ENCODE measurements around the gene CDH10.

CDH10 gene

GRCh38 chr5:24609706-24610105 is 35.1 kb downstream of the CDH10 start:
- Histone ChIP-seq H3K9me3 (ENCODE audit: control insufficient read depth in 2 of 2, low read length in 2 of 2) (no peaks in the 10 kb centered on the region), H3K27ac (ENCODE audit: low read depth in 2 of 2, low read length in 2 of 2) (no peak overlapping the region), H3K9ac (ENCODE audit: low read depth in 1 of 2, low read length in 2 of 2) (no peak overlapping the region), H3K27me3 (ENCODE audit: control insufficient read depth in 2 of 2, insufficient read depth in 2 of 2, low read length in 2 of 2) (no peaks in the 10 kb centered on the region), H3K4me3 (ENCODE audit: low read length in 2 of 2) (no peak overlapping the region), H3K36me3 (ENCODE audit: control insufficient read depth in 2 of 2, insufficient read depth in 2 of 2, low read length in 2 of 2) (no peaks in the 10 kb centered on the region), H3K4me1 (ENCODE audit: control insufficient read depth in 2 of 2, insufficient read depth in 2 of 2, low read length in 2 of 2) (no peaks in the 10 kb centered on the region)

DNA sequence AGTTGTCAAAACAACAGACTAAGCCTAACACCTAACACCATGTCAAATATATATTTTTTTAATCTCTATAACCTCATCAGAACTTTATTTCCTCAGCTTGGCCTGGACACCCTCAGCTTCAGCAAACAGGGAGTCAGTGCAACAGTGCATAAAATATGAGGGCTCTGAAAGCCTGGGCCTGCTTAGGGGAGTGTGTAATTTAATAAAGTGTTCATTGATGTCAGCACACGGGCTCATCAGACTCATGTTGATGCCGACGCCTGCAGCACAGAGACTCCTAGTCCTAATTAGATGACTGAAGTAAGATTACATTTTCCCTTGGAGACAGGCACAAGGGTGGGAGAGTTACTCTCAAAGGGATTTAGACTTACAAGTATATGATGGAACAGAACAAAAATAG is 37.8 kb downstream of the CDH10 start:
- Histone ChIP-seq H3K4me1 (ENCODE audit: control insufficient read depth in 2 of 2, insufficient read depth in 2 of 2, low read length in 2 of 2) (no peaks in the 10 kb centered on the region), H3K4me3 (ENCODE audit: low read length in 2 of 2) (no peak overlapping the region), H3K36me3 (ENCODE audit: control insufficient read depth in 2 of 2, insufficient read depth in 2 of 2, low read length in 2 of 2) (no peaks in the 10 kb centered on the region), H3K9ac (ENCODE audit: low read depth in 1 of 2, low read length in 2 of 2) (no peak overlapping the region), H3K27ac (ENCODE audit: low read depth in 2 of 2, low read length in 2 of 2) (no peak overlapping the region), H3K27me3 (ENCODE audit: control insufficient read depth in 2 of 2, insufficient read depth in 2 of 2, low read length in 2 of 2) (no peaks in the 10 kb centered on the region), H3K9me3 (ENCODE audit: control insufficient read depth in 2 of 2, low read length in 2 of 2) (no peaks in the 10 kb centered on the region)

DNA sequence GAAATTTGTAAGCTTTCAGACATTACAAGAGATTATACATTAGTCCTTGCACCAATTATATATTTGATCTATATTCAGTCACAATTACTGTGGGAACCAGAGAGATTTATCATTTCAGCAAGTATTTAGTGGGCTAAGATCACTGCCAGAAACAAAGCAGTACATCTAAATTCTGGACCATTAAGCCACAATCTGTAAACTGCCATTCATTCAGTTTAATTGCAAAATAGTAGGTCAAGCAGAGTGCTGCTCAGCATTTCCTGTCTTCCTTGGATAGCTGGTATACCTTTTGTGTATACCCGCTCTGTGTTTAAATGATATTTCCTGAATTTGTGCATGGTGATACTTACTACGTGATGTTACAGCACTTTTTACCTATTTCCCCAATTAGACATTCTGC is 42.6 kb downstream of the CDH10 start:
- H3K27ac ChIP-seq (ENCODE audit: low read depth in 2 of 2, low read length in 2 of 2), result no peak overlapping the region
- no peaks in the 10 kb centered on the region for H3K9me3 ChIP-seq (ENCODE audit: control insufficient read depth in 2 of 2, low read length in 2 of 2)
- H3K4me1 ChIP-seq (ENCODE audit: control insufficient read depth in 2 of 2, insufficient read depth in 2 of 2, low read length in 2 of 2), result no peaks in the 10 kb centered on the region
- H3K4me3 ChIP-seq (ENCODE audit: low read length in 2 of 2), result no peak overlapping the region
- H3K36me3 ChIP-seq (ENCODE audit: control insufficient read depth in 2 of 2, insufficient read depth in 2 of 2, low read length in 2 of 2), result no peaks in the 10 kb centered on the region
- no peaks in the 10 kb centered on the region for H3K27me3 ChIP-seq (ENCODE audit: control insufficient read depth in 2 of 2, insufficient read depth in 2 of 2, low read length in 2 of 2)
- H3K9ac ChIP-seq (ENCODE audit: low read depth in 1 of 2, low read length in 2 of 2), result no peak overlapping the region

DNA sequence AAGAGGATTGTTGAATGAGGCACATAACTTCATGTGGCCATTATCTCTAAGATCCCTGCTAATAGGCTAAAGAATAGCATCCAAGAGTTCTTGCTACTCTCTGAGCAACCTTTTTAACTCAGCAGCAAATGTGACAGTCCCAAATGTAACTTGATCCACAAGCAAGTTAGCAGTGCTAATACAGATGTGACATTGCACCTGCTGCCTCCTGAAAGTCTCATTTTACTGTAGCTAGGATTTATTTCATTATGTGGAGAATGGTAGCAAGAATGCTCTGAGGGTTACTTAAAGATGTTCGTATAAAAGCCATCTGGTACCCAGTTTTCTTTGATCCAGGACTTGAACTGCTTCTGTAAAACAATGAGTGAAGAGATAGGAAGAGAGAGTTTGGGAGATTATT is 45.8 kb downstream of the CDH10 start:
- no peaks in the 10 kb centered on the region for H3K9me3 ChIP-seq (ENCODE audit: control insufficient read depth in 2 of 2, low read length in 2 of 2)
- H3K4me1 ChIP-seq (ENCODE audit: control insufficient read depth in 2 of 2, insufficient read depth in 2 of 2, low read length in 2 of 2), result no peaks in the 10 kb centered on the region
- no peaks in the 10 kb centered on the region for H3K36me3 ChIP-seq (ENCODE audit: control insufficient read depth in 2 of 2, insufficient read depth in 2 of 2, low read length in 2 of 2)
- no peaks in the 10 kb centered on the region for H3K27me3 ChIP-seq (ENCODE audit: control insufficient read depth in 2 of 2, insufficient read depth in 2 of 2, low read length in 2 of 2)
- H3K9ac ChIP-seq (ENCODE audit: low read depth in 1 of 2, low read length in 2 of 2), result no peak overlapping the region
- no peak overlapping the region for H3K4me3 ChIP-seq (ENCODE audit: low read length in 2 of 2)
- H3K27ac ChIP-seq (ENCODE audit: low read depth in 2 of 2, low read length in 2 of 2), result no peak overlapping the region

GRCh38 chr5:24595329-24595728 is 49.4 kb downstream of the CDH10 start:
- H3K4me1 ChIP-seq (ENCODE audit: control insufficient read depth in 2 of 2, insufficient read depth in 2 of 2, low read length in 2 of 2), result no peaks in the 10 kb centered on the region
- H3K27me3 ChIP-seq (ENCODE audit: control insufficient read depth in 2 of 2, insufficient read depth in 2 of 2, low read length in 2 of 2), result no peaks in the 10 kb centered on the region
- no peaks in the 10 kb centered on the region for H3K36me3 ChIP-seq (ENCODE audit: control insufficient read depth in 2 of 2, insufficient read depth in 2 of 2, low read length in 2 of 2)
- no peak overlapping the region for H3K9ac ChIP-seq (ENCODE audit: low read depth in 1 of 2, low read length in 2 of 2)
- no peaks in the 10 kb centered on the region for H3K9me3 ChIP-seq (ENCODE audit: control insufficient read depth in 2 of 2, low read length in 2 of 2)
- H3K27ac ChIP-seq (ENCODE audit: low read depth in 2 of 2, low read length in 2 of 2), result no peak overlapping the region
- H3K4me3 ChIP-seq (ENCODE audit: low read length in 2 of 2), result no peak overlapping the region

DNA sequence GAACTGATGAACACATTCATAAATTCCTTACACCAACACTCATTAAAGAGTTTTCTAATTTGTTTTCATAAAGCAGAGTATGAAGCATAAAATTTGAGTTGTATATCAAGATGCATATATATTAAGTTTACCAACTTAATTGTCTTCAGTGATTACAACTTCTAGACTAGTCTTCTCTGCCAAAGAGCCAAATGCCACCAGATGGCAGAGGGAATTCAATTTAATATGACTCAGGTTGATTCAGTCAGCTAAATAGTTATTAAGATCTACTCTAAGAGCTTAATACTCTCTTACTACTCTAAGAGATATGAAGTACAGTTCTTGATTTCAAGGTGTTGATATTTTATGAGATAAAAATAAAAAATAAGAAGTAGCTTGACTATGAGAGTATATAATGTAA is 53.4 kb downstream of the CDH10 start:
- Histone ChIP-seq H3K9me3 (ENCODE audit: control insufficient read depth in 2 of 2, low read length in 2 of 2) (no peaks in the 10 kb centered on the region), H3K4me1 (ENCODE audit: control insufficient read depth in 2 of 2, insufficient read depth in 2 of 2, low read length in 2 of 2) (no peaks in the 10 kb centered on the region), H3K9ac (ENCODE audit: low read depth in 1 of 2, low read length in 2 of 2) (no peak overlapping the region), H3K4me3 (ENCODE audit: low read length in 2 of 2) (no peak overlapping the region), H3K27ac (ENCODE audit: low read depth in 2 of 2, low read length in 2 of 2) (no peak overlapping the region), H3K36me3 (ENCODE audit: control insufficient read depth in 2 of 2, insufficient read depth in 2 of 2, low read length in 2 of 2) (no peaks in the 10 kb centered on the region), H3K27me3 (ENCODE audit: control insufficient read depth in 2 of 2, insufficient read depth in 2 of 2, low read length in 2 of 2) (no peaks in the 10 kb centered on the region)

DNA sequence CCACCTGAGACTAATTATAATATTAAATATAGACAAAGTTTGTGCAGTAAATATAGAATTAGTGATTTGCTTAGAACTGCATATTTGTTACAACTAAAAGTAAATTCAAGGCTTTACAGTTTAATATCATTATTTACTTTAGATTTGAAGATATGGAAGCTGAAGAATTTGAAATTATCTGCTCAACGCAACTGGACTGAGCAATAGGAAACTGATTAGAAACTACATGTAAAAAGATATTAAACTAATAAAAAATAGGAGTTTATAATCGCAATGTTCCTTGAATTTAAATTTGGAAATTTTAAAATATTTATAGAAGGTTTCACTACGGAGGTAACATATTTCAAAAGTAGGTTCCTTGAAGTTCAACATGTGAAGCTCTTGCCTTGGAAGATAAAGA is 55.2 kb downstream of the CDH10 start:
- Histone ChIP-seq H3K4me1 (ENCODE audit: control insufficient read depth in 2 of 2, insufficient read depth in 2 of 2, low read length in 2 of 2) (no peaks in the 10 kb centered on the region), H3K36me3 (ENCODE audit: control insufficient read depth in 2 of 2, insufficient read depth in 2 of 2, low read length in 2 of 2) (no peaks in the 10 kb centered on the region), H3K27me3 (ENCODE audit: control insufficient read depth in 2 of 2, insufficient read depth in 2 of 2, low read length in 2 of 2) (no peaks in the 10 kb centered on the region), H3K4me3 (ENCODE audit: low read length in 2 of 2) (no peak overlapping the region), H3K27ac (ENCODE audit: low read depth in 2 of 2, low read length in 2 of 2) (no peak overlapping the region), H3K9ac (ENCODE audit: low read depth in 1 of 2, low read length in 2 of 2) (no peak overlapping the region), H3K9me3 (ENCODE audit: control insufficient read depth in 2 of 2, low read length in 2 of 2) (no peaks in the 10 kb centered on the region)

DNA sequence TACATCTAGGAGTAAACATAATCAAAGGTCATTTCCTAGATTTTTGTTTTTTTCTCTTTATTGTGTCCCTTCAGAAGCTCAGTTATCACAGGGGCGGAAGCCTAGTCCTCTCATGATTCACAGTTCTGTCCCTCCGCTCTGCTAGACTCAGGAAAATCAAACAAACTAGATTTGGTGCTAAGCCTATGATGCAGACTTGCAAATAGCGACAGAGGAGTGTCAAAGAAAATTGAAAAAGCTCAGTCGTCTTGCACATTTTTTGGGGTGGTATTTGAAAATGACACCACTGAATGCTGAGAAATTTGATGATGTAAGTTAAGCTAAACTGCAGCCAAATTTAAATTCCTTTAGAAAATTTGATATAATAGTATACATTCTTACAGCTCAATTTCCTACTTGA is 59.0 kb downstream of the CDH10 start:
- Histone ChIP-seq H3K27ac (ENCODE audit: low read depth in 2 of 2, low read length in 2 of 2) (no peak overlapping the region), H3K27me3 (ENCODE audit: control insufficient read depth in 2 of 2, insufficient read depth in 2 of 2, low read length in 2 of 2) (no peaks in the 10 kb centered on the region), H3K9ac (ENCODE audit: low read depth in 1 of 2, low read length in 2 of 2) (no peak overlapping the region), H3K4me1 (ENCODE audit: control insufficient read depth in 2 of 2, insufficient read depth in 2 of 2, low read length in 2 of 2) (no peaks in the 10 kb centered on the region), H3K36me3 (ENCODE audit: control insufficient read depth in 2 of 2, insufficient read depth in 2 of 2, low read length in 2 of 2) (no peaks in the 10 kb centered on the region), H3K4me3 (ENCODE audit: low read length in 2 of 2) (no peak overlapping the region), H3K9me3 (ENCODE audit: control insufficient read depth in 2 of 2, low read length in 2 of 2) (no peaks in the 10 kb centered on the region)

DNA sequence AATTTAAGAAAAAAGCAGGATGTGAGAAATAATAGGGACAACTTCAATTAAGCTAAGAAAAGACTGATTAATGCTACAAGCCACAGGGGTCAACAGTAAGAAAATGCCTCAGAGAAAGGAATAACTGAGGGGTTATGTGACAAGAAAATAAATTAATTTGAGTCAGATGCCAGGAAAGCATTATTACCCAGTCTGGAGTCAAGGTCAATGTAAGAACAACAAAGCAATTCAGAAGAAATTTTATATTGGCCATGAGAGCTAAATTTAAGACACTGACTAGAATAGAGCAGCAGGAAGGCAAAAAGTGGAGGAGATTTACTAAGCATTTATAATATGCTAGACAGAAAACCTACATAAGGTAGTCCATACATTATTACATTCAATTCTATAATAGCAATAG is 73.5 kb downstream of the CDH10 start:
- Histone ChIP-seq H3K9ac (ENCODE audit: low read depth in 1 of 2, low read length in 2 of 2) (no peak overlapping the region), H3K36me3 (ENCODE audit: control insufficient read depth in 2 of 2, insufficient read depth in 2 of 2, low read length in 2 of 2) (no peaks in the 10 kb centered on the region), H3K27me3 (ENCODE audit: control insufficient read depth in 2 of 2, insufficient read depth in 2 of 2, low read length in 2 of 2) (no peaks in the 10 kb centered on the region), H3K9me3 (ENCODE audit: control insufficient read depth in 2 of 2, low read length in 2 of 2) (peaks cover 0 to 2% of the 10 kb centered on the region in 2 donors), H3K4me1 (ENCODE audit: control insufficient read depth in 2 of 2, insufficient read depth in 2 of 2, low read length in 2 of 2) (no peaks in the 10 kb centered on the region), H3K27ac (ENCODE audit: low read depth in 2 of 2, low read length in 2 of 2) (no peak overlapping the region), H3K4me3 (ENCODE audit: low read length in 2 of 2) (no peak overlapping the region)

DNA sequence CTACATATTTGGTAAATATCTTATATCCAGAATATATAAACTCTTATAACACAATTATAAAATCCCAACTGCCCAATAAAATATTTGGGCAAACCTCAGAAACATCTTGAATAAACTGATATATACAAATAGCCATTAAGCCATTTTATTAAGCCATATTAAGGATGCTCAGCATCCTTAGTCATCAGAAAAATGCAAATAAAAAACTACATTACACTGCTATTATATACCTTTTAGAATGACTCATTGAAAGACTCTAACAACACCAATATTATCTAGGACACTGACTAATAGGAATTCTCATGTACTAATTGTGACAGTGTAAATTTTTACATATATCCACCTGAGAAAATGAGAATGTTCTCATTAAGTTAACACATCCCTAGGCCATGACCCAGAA is 77.8 kb downstream of the CDH10 start:
- Histone ChIP-seq H3K4me3 (ENCODE audit: low read length in 2 of 2) (no peak overlapping the region), H3K4me1 (ENCODE audit: control insufficient read depth in 2 of 2, insufficient read depth in 2 of 2, low read length in 2 of 2) (no peaks in the 10 kb centered on the region), H3K27ac (ENCODE audit: low read depth in 2 of 2, low read length in 2 of 2) (no peak overlapping the region), H3K9me3 (ENCODE audit: control insufficient read depth in 2 of 2, low read length in 2 of 2) (peaks cover 0 to 2% of the 10 kb centered on the region in 2 donors), H3K9ac (ENCODE audit: low read depth in 1 of 2, low read length in 2 of 2) (no peak overlapping the region), H3K27me3 (ENCODE audit: control insufficient read depth in 2 of 2, insufficient read depth in 2 of 2, low read length in 2 of 2) (no peaks in the 10 kb centered on the region), H3K36me3 (ENCODE audit: control insufficient read depth in 2 of 2, insufficient read depth in 2 of 2, low read length in 2 of 2) (no peaks in the 10 kb centered on the region)

DNA sequence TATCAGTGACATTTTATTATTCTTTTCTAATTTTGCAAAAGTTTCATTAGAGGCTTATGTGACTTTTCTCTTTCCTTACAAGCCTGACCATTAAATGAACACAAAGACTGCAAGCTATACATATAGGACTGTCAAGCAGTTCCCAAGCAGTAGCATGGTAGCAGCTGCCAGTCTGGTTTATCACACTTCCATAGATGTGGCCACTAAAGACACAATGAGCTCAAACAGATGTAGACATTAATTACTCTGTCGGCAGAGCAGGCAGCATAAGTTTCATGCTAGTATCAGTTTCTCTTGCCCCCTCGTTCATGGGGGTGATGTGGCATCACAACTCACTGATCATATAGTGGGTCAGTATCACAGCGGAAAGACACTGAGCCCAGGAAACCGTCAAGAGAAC is 89.5 kb downstream of the CDH10 start:
- Histone ChIP-seq H3K9me3 (ENCODE audit: control insufficient read depth in 2 of 2, low read length in 2 of 2) (no peaks in the 10 kb centered on the region), H3K36me3 (ENCODE audit: control insufficient read depth in 2 of 2, insufficient read depth in 2 of 2, low read length in 2 of 2) (no peaks in the 10 kb centered on the region), H3K4me3 (ENCODE audit: low read length in 2 of 2) (no peak overlapping the region), H3K9ac (ENCODE audit: low read depth in 1 of 2, low read length in 2 of 2) (no peak overlapping the region), H3K4me1 (ENCODE audit: control insufficient read depth in 2 of 2, insufficient read depth in 2 of 2, low read length in 2 of 2) (no peaks in the 10 kb centered on the region), H3K27me3 (ENCODE audit: control insufficient read depth in 2 of 2, insufficient read depth in 2 of 2, low read length in 2 of 2) (no peaks in the 10 kb centered on the region), H3K27ac (ENCODE audit: low read depth in 2 of 2, low read length in 2 of 2) (no peak overlapping the region)

Measured in mucosa of rectum (tissue), 2 donors.